GM23248 (cell line): ENCODE measurements around the gene JOSD2. TPM values are rescaled to one million over a fixed set of nuclear protein-coding genes. Genes with fewer than 3 reads are reported as not detected.

Source experiments
- DNase-seq: peaks from one replicate; pipeline ENCODE4 v3.0.0-alpha.2; 2015
- H2AFZ ChIP-seq: fragments of 200-600 bp; sonication (generic); 2 replicates; pipeline ENCODE4 v1.6.1; 2016; ENCODE audit warnings: antibody characterized with exemption
- H3F3A ChIP-seq: fragments of 200-600 bp; sonication (generic); 2 replicates; pipeline ENCODE4 v1.6.1; 2016; ENCODE audit warnings: mild to moderate bottlenecking, antibody characterized with exemption, mixed run types; ENCODE audit not compliant: insufficient read depth
- H3K27ac ChIP-seq: fragments of 200-600 bp; sonication (generic); 2 replicates; pipeline ENCODE4 v1.5.1; 2016; ENCODE audit warnings: mild to moderate bottlenecking
- H3K27me3 ChIP-seq: fragments of 200-600 bp; sonication (generic); replicated peaks from 2 replicates; pipeline ENCODE4 v1.6.1; 2016; ENCODE audit warnings: mild to moderate bottlenecking; ENCODE audit not compliant: insufficient read depth
- H3K36me3 ChIP-seq: fragments of 200-600 bp; sonication (generic); 2 replicates; pipeline ENCODE4 v1.6.1; 2016; ENCODE audit warnings: low read depth, mild to moderate bottlenecking
- H3K4me1 ChIP-seq: fragments of 200-600 bp; sonication (generic); 2 replicates; pipeline ENCODE4 v1.6.1; 2016; ENCODE audit warnings: mild to moderate bottlenecking; ENCODE audit not compliant: insufficient read depth
- H3K4me2 ChIP-seq: fragments of 200-600 bp; sonication (generic); one replicate; pipeline ENCODE4 v1.6.1; 2016; ENCODE audit warnings: mild to moderate bottlenecking; ENCODE audit not compliant: unreplicated experiment
- H3K4me3 ChIP-seq: fragments of 200-600 bp; sonication (generic); 2 replicates; pipeline ENCODE4 v1.5.1; 2016; ENCODE audit warnings: mild to moderate bottlenecking
- H3K79me2 ChIP-seq: fragments of 200-600 bp; sonication (generic); 2 replicates; pipeline ENCODE4 v1.6.1; 2016; ENCODE audit warnings: mild to moderate bottlenecking; ENCODE audit not compliant: insufficient read depth
- H3K9ac ChIP-seq: fragments of 200-600 bp; sonication (generic); 2 replicates; pipeline ENCODE4 v1.6.1; 2016; ENCODE audit warnings: mild to moderate bottlenecking
- H3K9me2 ChIP-seq: fragments of 200-600 bp; sonication (generic); 2 replicates; pipeline ENCODE4 v1.6.1; 2016; ENCODE audit warnings: mixed run types, mild to moderate bottlenecking, moderate library complexity; ENCODE audit not compliant: insufficient read depth
- H3K9me3 ChIP-seq: fragments of 200-600 bp; sonication (generic); one replicate; pipeline ENCODE4 v1.6.1; 2017; ENCODE audit warnings: low read depth
- H4K20me1 ChIP-seq: fragments of 200-600 bp; sonication (generic); 2 replicates; pipeline ENCODE4 v1.6.0; 2016; ENCODE audit not compliant: insufficient read depth
- EZH2 ChIP-seq: fragments of 200-600 bp; sonication (generic); IDR thresholded peaks from 2 replicates; pipeline ENCODE4 v1.6.1; 2018; ENCODE audit warnings: antibody characterized with exemption, mild to moderate bottlenecking; ENCODE audit not compliant: insufficient read depth, poor library complexity, severe bottlenecking
- EZH2phosphoT487 ChIP-seq: fragments of 200-600 bp; sonication (generic); IDR thresholded peaks from 2 replicates; pipeline ENCODE4 v1.6.1; 2018; ENCODE audit warnings: antibody characterized with exemption, moderate library complexity, mild to moderate bottlenecking, low read depth; ENCODE audit not compliant: insufficient read depth
- WGBS, 2 experiments: methylation state at CpG; one replicate each; pipeline ENCODE4 v1.1.6; 2015 to 2017; ENCODE audit warnings: low lambda C conversion rate in 2 of 2, low coverage in 1 of 2; ENCODE audit errors: missing lambda C conversion rate in 2 of 2; 5-methylcytosine and 5-hydroxymethylcytosine counted together
- in situ Hi-C: fragments of 300-500 bp; cut with MboI; formaldehyde crosslinking; loops from 2 replicates; pipeline ENCODE4 v1.15.0; 2020
- polyA plus RNA-seq: library from polyadenylated mRNA; unstranded; fragments of >200 nt; fragmentation: Nextera tagmentation; extraction: Ambion mirVana; gene quantifications from 2 replicates; pipeline ENCODE4 v1.2.1, GENCODE V29; 2016
- total RNA-seq: library from RNA; depleted of rRNA; stranded (reverse); fragments of >200 nt; shearing (Covaris generic); gene quantifications from 2 replicates; pipeline ENCODE4 v1.2.3, GENCODE V29; 2014

Gene JOSD2
- total and polyA plus RNA-seq, 2 experiments from 2014 or later: 55.2 to 98.5 TPM

DNA sequence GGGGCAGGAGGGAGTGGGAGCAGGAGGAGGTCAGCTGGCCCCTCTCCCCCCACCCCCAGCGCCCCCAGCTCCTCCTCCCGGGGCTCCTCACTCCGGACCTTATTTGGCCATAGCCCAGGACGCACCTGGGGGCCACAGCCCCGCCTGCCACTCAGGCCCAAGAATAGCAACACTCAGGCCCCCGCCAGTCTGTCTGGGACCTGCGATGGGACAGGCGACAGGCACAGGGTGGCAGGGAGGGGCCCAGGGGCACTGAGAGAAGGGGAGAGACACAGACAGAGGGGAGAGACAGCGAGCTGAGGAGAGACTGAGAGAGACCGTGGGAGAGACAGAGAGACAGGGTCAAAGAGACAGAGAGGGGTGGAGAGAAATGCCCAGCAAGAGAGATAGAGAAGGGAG is 10.2 kb downstream of the JOSD2 start:
- Histone ChIP-seq H3K9me3 (no peaks in the 10 kb centered on the region), H3K27me3 (peaks cover 10% of the 10 kb centered on the region), H2AFZ (no peak overlapping the region), H3K4me3 (no peak overlapping the region), H3K27ac (no peak overlapping the region), H3K4me2 (no peak overlapping the region), H3K9ac (no peak overlapping the region), H3K9me2 (no peaks in the 10 kb centered on the region), H3K79me2 (no peaks in the 10 kb centered on the region), H3K36me3 (no peaks in the 10 kb centered on the region), H4K20me1 (no peaks in the 10 kb centered on the region), H3K4me1 (no peaks in the 10 kb centered on the region), H3F3A (no peaks in the 10 kb centered on the region)
- TF ChIP-seq EZH2phosphoT487 (no peak), EZH2 (no peak)
- 33% methylated on average over 8 to 10 of the region's 10 CpGs for WGBS, 2 experiments
- DNase-seq: no peak
- in situ Hi-C loops: no loop called here

DNA sequence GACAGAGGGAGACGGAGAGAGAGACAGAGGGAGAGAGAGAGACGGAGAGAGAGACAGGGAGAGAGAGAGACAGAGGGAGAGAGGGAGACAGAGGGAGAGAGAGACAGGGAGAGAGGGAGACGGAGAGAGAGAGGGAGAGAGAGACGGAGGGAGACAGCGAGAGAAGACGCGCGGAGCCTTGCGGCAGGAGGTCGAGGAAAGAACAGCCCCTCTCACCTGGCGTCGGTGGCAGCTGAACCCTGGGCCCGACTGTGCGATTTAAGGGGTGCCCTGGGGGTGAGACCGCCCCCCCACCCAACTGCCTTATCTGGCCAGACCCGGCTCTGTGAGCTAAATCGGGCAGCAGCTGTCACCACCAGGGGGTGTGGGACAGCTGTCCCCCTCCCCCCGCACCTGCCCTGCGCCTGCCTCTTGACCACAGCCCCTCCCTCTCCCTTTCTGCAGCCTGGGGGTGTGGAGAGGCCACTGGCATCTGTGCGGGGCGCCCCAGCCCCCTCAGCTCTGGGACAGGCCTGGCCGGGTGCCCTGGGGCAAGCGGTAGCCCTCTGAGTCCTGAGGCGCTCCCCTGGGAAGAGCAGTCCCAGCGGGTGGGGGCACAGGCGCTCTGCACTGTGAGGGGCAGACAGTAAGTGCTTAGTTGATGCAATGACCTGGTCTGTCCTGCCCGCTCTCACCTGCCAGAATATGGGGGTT is 10.8 kb downstream of the JOSD2 start:
- H3K27ac ChIP-seq: no peak overlapping the region
- TF ChIP-seq EZH2phosphoT487 (no peak), EZH2 (no peak)
- H3K4me2 ChIP-seq: no peak overlapping the region
- H3K79me2 ChIP-seq: no peaks in the 10 kb centered on the region
- peaks cover 10% of the 10 kb centered on the region for H3K27me3 ChIP-seq
- no peaks in the 10 kb centered on the region for H3K9me3 ChIP-seq
- H3K4me1 ChIP-seq: no peaks in the 10 kb centered on the region
- H3K9me2 ChIP-seq: no peaks in the 10 kb centered on the region
- H2AFZ ChIP-seq: no peak overlapping the region
- H3K36me3 ChIP-seq: no peaks in the 10 kb centered on the region
- WGBS, 2 experiments: 18 to 26% methylated on average over 18 to 22 of the region's 27 CpGs
- H3K4me3 ChIP-seq: no peak overlapping the region
- in situ Hi-C loops: no loop called here
- peak; percentile 19 for DNase-seq
- H4K20me1 ChIP-seq: no peaks in the 10 kb centered on the region
- H3F3A ChIP-seq: no peaks in the 10 kb centered on the region
- no peak overlapping the region for H3K9ac ChIP-seq

DNA sequence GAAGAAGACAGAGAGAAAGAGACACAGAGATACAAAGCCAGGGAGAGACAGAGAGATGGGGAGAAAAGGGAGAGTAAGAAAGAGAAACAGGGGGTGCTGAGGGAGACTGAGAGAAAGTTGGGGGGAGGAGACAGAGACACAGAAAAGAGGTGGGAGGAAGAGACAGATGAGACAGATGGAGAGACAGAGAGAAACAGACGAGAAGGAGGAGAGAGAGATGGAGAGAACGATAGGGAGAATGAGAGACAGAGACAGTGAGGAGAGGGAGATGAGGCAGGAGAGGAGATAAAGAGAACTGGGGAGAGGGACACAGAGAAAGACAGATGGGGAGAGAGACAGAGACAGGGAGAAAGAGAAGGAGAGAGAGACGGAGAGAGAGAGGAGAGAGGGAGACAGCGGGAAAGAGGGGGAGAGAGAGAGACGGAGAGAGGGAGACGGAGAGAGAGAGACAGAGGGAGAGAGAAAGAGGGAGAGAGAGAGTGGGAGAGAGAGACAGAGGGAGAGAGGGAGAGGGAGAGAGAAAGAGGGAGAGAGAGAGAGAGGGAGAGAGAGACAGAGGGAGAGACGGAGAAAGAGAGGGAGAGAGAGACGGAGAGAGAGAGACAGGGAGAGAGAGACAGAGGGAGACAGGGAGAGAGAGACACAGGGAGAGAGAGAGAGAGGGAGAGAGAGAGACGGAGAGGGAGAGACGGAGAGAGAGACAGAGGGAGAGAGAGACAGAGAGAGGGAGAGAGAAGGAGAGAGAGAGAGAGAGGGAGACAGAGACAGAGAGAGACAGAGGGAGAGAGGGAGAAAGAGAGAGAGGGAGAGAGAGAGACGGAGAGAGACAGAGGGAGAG is 12.6 kb downstream of the JOSD2 start:
- Histone ChIP-seq H3F3A (no peaks in the 10 kb centered on the region), H3K9ac (no peak overlapping the region), H3K4me1 (no peaks in the 10 kb centered on the region), H3K36me3 (no peaks in the 10 kb centered on the region), H3K4me2 (no peak overlapping the region), H3K27ac (no peak overlapping the region), H3K4me3 (no peak overlapping the region), H3K9me2 (no peaks in the 10 kb centered on the region), H3K9me3 (no peaks in the 10 kb centered on the region), H4K20me1 (no peaks in the 10 kb centered on the region), H3K79me2 (no peaks in the 10 kb centered on the region), H3K27me3 (peaks cover 10% of the 10 kb centered on the region), H2AFZ (no peak overlapping the region)
- DNase-seq: no peak
- 54 to 76% methylated on average over 11 of the region's 11 CpGs for WGBS, 2 experiments
- in situ Hi-C loops: no loop called here
- no peak for TF ChIP-seq EZH2
- TF ChIP-seq EZH2phosphoT487: no peak

DNA sequence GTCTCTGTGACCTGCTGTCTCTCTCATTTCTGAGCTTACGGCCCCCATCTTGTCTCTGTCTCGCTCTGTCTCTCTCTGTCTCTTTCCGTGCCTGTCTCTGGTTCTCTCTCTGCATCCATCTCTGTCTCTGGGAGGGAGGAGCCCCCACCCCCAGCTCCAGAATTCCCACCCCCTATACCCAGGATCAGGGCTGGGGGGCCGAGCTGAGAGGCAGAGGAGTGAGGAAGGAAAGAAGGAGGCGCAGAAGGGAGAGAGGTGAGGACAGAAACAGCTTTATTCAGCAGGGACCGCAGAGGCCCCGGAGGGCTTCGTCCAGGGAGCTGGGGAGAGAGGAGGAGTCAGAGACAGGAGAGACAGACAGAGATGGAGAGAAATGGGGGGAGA is 14.0 kb downstream of the JOSD2 start:
- H3K27me3 ChIP-seq: peaks cover 10% of the 10 kb centered on the region
- H3K79me2 ChIP-seq: no peaks in the 10 kb centered on the region
- H3K4me3 ChIP-seq: no peak overlapping the region
- no peaks in the 10 kb centered on the region for H3K9me2 ChIP-seq
- DNase-seq: no peak
- WGBS, 2 experiments: 31 to 42% methylated on average over 5 to 8 of the region's 8 CpGs
- no peak for TF ChIP-seq EZH2phosphoT487
- TF ChIP-seq EZH2: no peak
- no peaks in the 10 kb centered on the region for H3K36me3 ChIP-seq
- no peak overlapping the region for H3K27ac ChIP-seq
- H4K20me1 ChIP-seq: no peaks in the 10 kb centered on the region
- H3K4me2 ChIP-seq: no peak overlapping the region
- H2AFZ ChIP-seq: no peak overlapping the region
- no peaks in the 10 kb centered on the region for H3K4me1 ChIP-seq
- H3K9me3 ChIP-seq: no peaks in the 10 kb centered on the region
- no peak overlapping the region for H3K9ac ChIP-seq
- in situ Hi-C loops: no loop called here
- no peaks in the 10 kb centered on the region for H3F3A ChIP-seq
